Astrocyte (in vitro differentiated cells and primary cell): ENCODE measurements around the gene OTUB2. TPM values are rescaled to one million over a fixed set of nuclear protein-coding genes. Genes with fewer than 3 reads are reported as not detected.

Source experiments
- DNase-seq: peaks from one replicate; pipeline ENCODE4 v3.0.0-alpha.2; 2010; ENCODE audit warnings: low read depth
- FAIRE-seq: peaks from 2 replicates; lab custom pipeline; 2011; peaks lifted over from hg19 to GRCh38; lab: Jason Lieb, UNC
- H2AFZ ChIP-seq: 2 replicates; pipeline ENCODE4 v1.6.0; 2012; ENCODE audit warnings: low read depth, low read length, inconsistent platforms
- H3K27ac ChIP-seq: 2 replicates; pipeline ENCODE4 v1.5.1; 2011; ENCODE audit warnings: low read depth, low read length, inconsistent platforms
- H3K27me3 ChIP-seq: 2 replicates; pipeline ENCODE4 v1.6.0; 2011; ENCODE audit warnings: low read length, inconsistent platforms; ENCODE audit not compliant: insufficient read depth
- H3K36me3 ChIP-seq: 2 replicates; pipeline ENCODE4 v1.5.1; 2011; ENCODE audit warnings: low read length, inconsistent platforms; ENCODE audit not compliant: insufficient read depth
- H3K4me1 ChIP-seq: 2 replicates; pipeline ENCODE4 v1.5.1; 2011; ENCODE audit warnings: low read length, inconsistent platforms; ENCODE audit not compliant: insufficient read depth
- H3K4me2 ChIP-seq: 2 replicates; pipeline ENCODE4 v1.6.0; 2012; ENCODE audit warnings: low read length, inconsistent platforms
- H3K4me3 ChIP-seq: 2 replicates; pipeline ENCODE4 v1.5.1; 2011; ENCODE audit warnings: low read depth, mild to moderate bottlenecking, low read length, inconsistent platforms; ENCODE audit not compliant: insufficient read depth
- H3K79me2 ChIP-seq: 2 replicates; pipeline ENCODE4 v1.6.0; 2012; ENCODE audit warnings: mild to moderate bottlenecking, low read length, inconsistent platforms; ENCODE audit not compliant: insufficient read depth
- H3K9ac ChIP-seq: 2 replicates; pipeline ENCODE4 v1.6.0; 2012; ENCODE audit warnings: mild to moderate bottlenecking, low read length, inconsistent platforms
- H3K9me3 ChIP-seq: 2 replicates; pipeline ENCODE4 v1.5.1; 2012; ENCODE audit warnings: low read depth, mild to moderate bottlenecking, low read length, inconsistent platforms; ENCODE audit not compliant: insufficient read depth
- H4K20me1 ChIP-seq: 2 replicates; pipeline ENCODE4 v1.6.0; 2012; ENCODE audit warnings: low read length, inconsistent platforms; ENCODE audit not compliant: insufficient read depth
- H3K27ac Mint-ChIP-seq: one replicate; pipeline ENCODE4 v1.8.0; 2021; ENCODE audit warnings: mild to moderate bottlenecking, mixed read lengths; ENCODE audit not compliant: unreplicated experiment
- H3K27me3 Mint-ChIP-seq: one replicate; pipeline ENCODE4 v1.8.0; 2021; ENCODE audit warnings: low read depth, mixed read lengths; ENCODE audit not compliant: unreplicated experiment
- H3K36me3 Mint-ChIP-seq: one replicate; pipeline ENCODE4 v1.8.0; 2021; ENCODE audit warnings: low read depth, mixed read lengths; ENCODE audit not compliant: unreplicated experiment
- H3K4me1 Mint-ChIP-seq: one replicate; pipeline ENCODE4 v1.8.0; 2021; ENCODE audit warnings: low read depth, mixed read lengths; ENCODE audit not compliant: unreplicated experiment
- H3K4me3 Mint-ChIP-seq: one replicate; pipeline ENCODE4 v1.8.0; 2021; ENCODE audit warnings: mild to moderate bottlenecking, moderate library complexity, mixed read lengths; ENCODE audit not compliant: unreplicated experiment
- H3K9me3 Mint-ChIP-seq: one replicate; pipeline ENCODE4 v1.8.0; 2021; ENCODE audit warnings: mild to moderate bottlenecking, mixed read lengths; ENCODE audit not compliant: unreplicated experiment
- CTCF ChIP-seq: IDR thresholded peaks from 2 replicates; pipeline ENCODE4 v1.5.1; 2011; ENCODE audit warnings: low read depth, mild to moderate bottlenecking, inconsistent platforms, low read length, moderate library complexity; ENCODE audit not compliant: insufficient read depth
- EZH2 ChIP-seq: IDR thresholded peaks from 2 replicates; pipeline ENCODE4 v1.6.1; 2012; ENCODE audit warnings: mild to moderate bottlenecking, low read length, inconsistent platforms; ENCODE audit not compliant: insufficient read depth
- total RNA-seq: library from RNA; stranded (reverse); gene quantifications from 2 replicates; pipeline ENCODE4 v1.2.1, GENCODE V29; 2021

Gene OTUB2
- total RNA-seq, 1 donor from 2014 or later: 3.3 TPM

- peaks cover 7% of the 10 kb centered on the region for H3K27me3 Mint-ChIP-seq
- H3K4me3 ChIP-seq: no peak overlapping the region
Observed at GRCh38 chr14:94041551-94042346, 15.6 kb downstream of the OTUB2 start.

DNA sequence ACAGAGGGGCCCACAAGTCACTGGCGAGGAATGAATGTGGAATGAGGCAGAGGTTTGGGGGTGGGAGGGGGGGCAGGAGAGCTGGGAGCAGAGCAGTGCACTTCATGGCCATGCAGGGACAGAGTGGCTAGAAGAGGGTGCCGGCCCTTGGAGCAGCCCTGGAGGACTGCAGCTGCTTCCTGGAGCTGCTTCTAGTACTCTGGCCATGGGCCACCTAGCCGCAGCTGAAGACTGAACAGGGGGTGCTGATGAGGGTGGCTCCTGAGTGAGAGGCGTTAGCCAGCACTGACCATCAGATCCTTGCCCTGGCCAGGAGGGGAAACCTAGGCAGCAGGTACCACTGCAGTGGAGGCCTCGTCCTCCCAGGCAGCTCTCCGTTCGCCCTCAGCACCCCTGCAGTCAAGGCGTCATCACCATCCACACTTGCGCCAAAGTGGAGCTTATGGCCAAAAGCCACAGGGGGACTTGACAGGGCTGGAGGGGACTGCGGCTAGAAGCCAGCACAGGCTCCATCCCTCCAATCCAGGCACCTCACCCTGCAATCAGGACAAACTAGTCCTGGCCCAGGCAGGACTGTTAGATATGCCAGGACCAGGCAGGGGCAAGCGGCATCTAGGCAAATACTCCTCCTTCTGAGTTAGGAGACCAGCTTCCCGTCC is 16.4 kb downstream of the OTUB2 start:
- no peak overlapping the region for H3K27ac ChIP-seq
- peaks cover 5% of the 10 kb centered on the region for H3K4me1 ChIP-seq

More at GRCh38 chr14:94041551-94042346, 15.6 kb downstream of the OTUB2 start:
- H3K4me1 ChIP-seq: peaks cover 5% of the 10 kb centered on the region
- H3K4me2 ChIP-seq: no peak overlapping the region
- no peak overlapping the region for H3K27ac Mint-ChIP-seq
- peaks cover 5% of the 10 kb centered on the region for H3K36me3 ChIP-seq
- no peaks in the 10 kb centered on the region for H3K9me3 ChIP-seq
- no peak overlapping the region for H3K4me3 Mint-ChIP-seq
- no peak overlapping the region for H3K9ac ChIP-seq
- H4K20me1 ChIP-seq: peaks cover 15% of the 10 kb centered on the region
- peaks cover 10% of the 10 kb centered on the region for H3K36me3 Mint-ChIP-seq
- DNase-seq: peak; percentile 67
- H3K4me1 Mint-ChIP-seq: peaks cover 3% of the 10 kb centered on the region
- no peaks in the 10 kb centered on the region for H3K27me3 ChIP-seq
- no peak overlapping the region for H3K27ac ChIP-seq
- no peak for TF ChIP-seq CTCF
- TF ChIP-seq EZH2: no peak
- H3K79me2 ChIP-seq: no peaks in the 10 kb centered on the region
- no peaks in the 10 kb centered on the region for H3K9me3 Mint-ChIP-seq
- no peak overlapping the region for H2AFZ ChIP-seq
- no peak for FAIRE-seq

More for the DNA sequence above, 16.4 kb downstream of the OTUB2 start:
- no peak overlapping the region for H3K27ac Mint-ChIP-seq
- H3K4me3 Mint-ChIP-seq: no peak overlapping the region
- H3K27me3 Mint-ChIP-seq: peaks cover 7% of the 10 kb centered on the region
- H3K9me3 Mint-ChIP-seq: no peaks in the 10 kb centered on the region
- FAIRE-seq (no peak), DNase-seq (no peak)
- Histone ChIP-seq H3K79me2 (no peaks in the 10 kb centered on the region), H4K20me1 (peaks cover 10% of the 10 kb centered on the region), H3K36me3 (peaks cover 13% of the 10 kb centered on the region), H3K4me2 (no peak overlapping the region), H3K9ac (no peak overlapping the region), H3K27me3 (no peaks in the 10 kb centered on the region), H2AFZ (no peak overlapping the region), H3K9me3 (no peaks in the 10 kb centered on the region), H3K4me3 (no peak overlapping the region)
- peaks cover 10% of the 10 kb centered on the region for H3K36me3 Mint-ChIP-seq
- peaks cover 3% of the 10 kb centered on the region for H3K4me1 Mint-ChIP-seq
- TF ChIP-seq EZH2 (no peak), CTCF (no peak)
